HG02970 (cell line): ENCODE data around the gene PPIF.

Experiments used
- ATAC-seq: cut with Tn5 transposase; IDR thresholded peaks from one replicate; pipeline ENCODE4 v1.9.1; 2021; ENCODE audit warnings: mild to moderate bottlenecking, moderate library complexity, moderate number of reproducible peaks; ENCODE audit not compliant: unreplicated experiment, low FRiP score

PPIF gene

DNA sequence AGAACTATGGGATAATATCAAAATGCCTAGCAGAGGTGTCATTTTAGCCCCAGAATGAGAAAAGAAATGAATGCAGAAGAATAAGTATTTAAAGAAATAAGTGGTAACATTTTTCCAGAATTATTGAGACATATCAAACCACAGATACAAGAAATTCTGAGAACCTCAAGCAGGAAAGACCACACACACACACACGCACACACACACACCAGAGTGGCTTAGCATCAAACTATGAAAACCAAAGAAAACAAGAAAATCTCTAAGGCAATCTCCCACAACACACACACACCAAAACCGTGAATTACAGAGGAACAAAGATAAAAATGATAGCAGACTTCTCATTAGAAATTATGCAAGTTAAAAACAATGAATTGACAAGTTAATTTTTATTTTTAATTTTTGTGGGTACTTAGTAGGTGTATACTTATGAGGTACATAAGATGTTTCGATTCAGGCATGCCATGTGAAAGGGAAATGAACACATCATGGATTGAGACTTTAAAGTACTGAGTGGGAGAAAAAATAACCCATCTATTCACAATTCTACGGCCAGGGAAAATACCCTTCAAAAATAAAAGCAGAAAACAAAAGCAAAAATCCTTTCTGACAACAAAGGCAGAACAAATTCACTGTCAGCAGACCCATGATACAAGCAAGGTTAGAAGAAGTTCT, 14.6 kb downstream of the PPIF start:
- ATAC-seq: no peak

GRCh38 chr10:79367426-79368189, 20.3 kb downstream of the PPIF start:
- no peak for ATAC-seq

- ATAC-seq: no peak
These were observed 25.6 kb downstream of the PPIF start for GRCh38 chr10:79372871-79373270.

DNA sequence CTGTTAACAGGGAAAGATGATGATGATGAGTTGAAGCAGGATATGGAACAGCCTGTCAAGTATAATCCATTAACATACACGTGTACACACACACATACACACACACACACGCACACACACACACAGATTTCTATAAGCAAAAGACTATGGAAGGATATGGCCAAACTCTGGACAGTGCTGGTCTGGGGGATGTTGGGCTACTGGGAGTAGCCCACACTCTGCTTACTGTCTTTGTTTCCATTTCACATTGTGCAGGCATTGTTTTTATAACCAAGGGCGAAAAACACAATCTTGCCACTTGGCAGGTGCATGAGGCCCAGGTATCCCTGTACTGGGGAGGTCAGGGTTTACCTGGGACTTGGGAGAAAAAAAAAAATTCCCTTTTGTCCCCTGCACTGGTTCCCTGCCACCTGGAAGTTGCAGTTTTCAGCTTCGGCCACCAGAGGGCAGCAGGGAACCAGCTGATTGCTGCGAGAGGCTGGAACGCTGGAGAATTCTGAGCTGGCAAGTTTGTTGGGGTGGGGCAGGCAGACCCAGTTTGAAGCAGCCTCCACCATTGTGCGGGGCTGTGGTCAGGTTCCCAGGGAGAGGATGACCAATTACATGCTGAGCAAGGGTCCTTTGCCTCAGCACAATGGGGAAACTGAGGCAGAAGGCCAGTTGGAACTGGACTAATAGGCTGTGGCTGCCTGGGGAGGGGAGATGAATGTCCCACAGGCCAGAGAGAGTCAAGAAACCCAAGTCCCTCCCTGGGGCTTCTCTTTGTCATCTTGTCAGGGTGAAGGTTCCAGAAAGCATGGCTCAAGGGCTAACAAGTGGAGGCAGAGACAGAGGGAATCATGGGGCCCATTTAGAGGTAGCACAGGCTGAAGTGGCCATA, 27.3 kb downstream of the PPIF start:
- no peak for ATAC-seq

GRCh38 chr10:79375321-79376077, 28.2 kb downstream of the PPIF start:
- no peak for ATAC-seq

DNA sequence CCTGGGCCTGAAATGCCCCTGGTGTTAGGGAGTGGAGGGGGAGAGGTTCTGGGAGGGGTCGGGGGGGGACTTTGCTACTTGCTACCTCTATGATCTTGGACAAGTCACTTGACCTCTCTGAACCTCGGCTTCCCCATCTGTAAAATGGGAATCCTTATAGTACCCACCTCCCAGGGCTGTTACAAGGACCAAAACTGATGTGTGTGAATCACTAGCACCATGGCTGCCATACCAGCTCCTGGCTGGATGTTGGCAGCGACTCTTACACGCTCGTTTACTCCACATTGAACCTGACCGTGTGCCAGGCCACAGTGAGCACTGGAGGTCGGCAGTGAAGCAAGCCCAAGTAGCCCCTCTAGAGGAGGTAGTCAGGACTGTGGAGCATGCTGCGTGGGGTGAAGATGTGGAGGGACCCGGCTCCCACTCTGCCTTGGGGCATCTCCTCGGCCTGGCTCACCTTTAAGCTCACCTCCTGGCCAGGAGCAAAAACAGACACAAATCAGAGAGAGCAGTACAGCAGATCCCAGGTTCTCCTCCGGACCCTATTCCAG, 28.9 kb downstream of the PPIF start:
- no peak for ATAC-seq

GRCh38 chr10:79376751-79377556, 29.7 kb downstream of the PPIF start:
- ATAC-seq: no peak

GRCh38 chr10:79377557-79378382, 30.5 kb downstream of the PPIF start:
- ATAC-seq: no peak

GRCh38 chr10:79378383-79378646, 31.0 kb downstream of the PPIF start:
- ATAC-seq: no peak

GRCh38 chr10:79378647-79379511, 31.6 kb downstream of the PPIF start:
- no peak for ATAC-seq

DNA sequence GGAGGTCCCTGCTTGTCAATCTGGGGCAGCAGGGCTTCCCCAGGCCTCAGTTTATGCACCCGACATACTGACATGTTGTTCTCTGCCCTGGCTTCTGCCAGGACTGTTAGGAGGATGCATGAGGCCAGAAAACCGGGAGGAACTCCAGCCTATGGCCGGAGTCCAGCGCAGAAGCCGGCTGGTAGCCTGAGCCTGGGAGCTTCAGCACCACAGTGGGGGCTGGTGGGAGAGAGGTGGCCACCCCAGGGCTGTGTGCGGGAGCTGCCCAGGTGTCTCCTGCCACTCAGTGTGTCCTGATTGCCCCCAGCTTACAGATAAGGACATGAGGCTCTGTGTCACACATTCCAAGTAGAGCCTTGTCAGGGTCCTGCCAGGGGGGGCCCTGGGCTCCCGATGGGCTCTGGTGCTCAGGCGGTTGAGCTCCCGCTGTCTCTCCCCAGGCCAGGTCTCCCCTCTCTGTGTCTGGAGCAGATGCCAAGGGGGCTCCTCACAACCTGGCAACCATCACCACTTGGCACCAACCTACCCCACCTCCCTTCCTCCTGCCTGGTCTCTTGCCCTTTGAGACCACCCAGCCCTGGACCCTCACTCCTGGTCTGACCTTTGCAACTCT, 32.3 kb downstream of the PPIF start:
- no peak for ATAC-seq

DNA sequence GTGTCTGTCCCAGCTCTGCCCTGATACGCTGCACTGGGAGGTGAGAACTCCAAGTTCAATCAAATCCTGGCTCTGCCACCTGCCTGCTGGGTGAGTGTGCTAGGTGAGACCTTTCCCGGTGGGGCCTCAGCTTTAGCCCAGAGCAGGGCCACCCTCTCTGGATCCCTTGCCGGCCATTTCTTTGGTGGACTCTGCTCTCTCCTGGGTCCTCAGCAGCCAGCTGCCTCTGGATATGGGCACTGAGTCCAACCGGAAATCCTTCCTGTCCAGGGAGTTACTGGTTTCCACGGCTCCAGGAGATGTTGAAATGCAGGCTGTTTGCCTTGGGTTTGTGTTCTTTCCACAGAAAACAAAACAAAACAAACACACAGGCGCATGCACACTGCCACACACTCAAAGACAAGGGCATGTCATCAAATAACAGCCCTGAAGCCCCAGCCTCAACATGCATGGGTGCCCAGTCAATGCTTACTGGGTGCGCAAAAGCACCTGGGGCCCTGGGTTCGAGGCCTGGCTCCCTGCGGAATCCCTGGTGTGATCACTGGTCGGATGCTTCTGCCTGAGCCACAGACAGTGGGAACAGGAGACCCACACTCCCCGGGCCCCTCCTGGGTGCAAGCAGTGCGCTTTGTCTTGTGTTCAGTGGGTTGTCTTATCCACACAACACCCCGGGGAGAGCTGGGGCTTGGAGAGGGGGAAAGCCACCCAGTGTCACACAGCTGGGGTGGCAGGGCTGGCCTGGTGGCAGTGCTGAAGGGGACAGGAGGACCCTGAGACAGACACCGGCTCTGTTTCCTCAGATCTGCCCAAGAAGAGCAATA, 33.1 kb downstream of the PPIF start:
- ATAC-seq: no peak

- ATAC-seq: no peak
These were observed 33.9 kb downstream of the PPIF start for GRCh38 chr10:79380946-79381721.

DNA sequence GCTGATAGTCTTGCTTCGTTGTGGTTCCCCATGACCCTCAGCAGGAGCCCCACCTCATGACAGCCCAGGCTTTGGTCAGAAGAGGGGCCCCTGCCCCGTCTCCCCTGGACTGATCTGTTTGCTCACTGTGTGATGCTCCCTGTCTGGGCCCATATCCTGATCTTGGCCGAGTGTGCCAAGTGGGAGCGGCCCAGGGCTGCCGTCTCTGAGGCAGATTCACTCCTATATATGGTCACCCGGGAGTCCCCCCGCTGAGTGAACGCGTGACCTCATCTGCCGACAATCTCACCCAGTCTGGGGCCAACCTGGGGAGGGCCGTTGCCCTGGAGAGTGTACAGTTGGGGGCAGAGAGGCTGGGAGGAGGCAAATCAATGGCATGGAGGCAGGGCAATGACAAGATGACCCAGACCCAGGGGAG, 34.5 kb downstream of the PPIF start:
- ATAC-seq: no peak

GRCh38 chr10:79382491-79382941, 35.2 kb downstream of the PPIF start:
- no peak for ATAC-seq
